Left ventricle myocardium inferior (tissue), 1 donor: ENCODE results near the gene GPX5. TPM values are rescaled to one million over a fixed set of nuclear protein-coding genes. Genes with fewer than 3 reads are reported as not detected.
"Not testable (repeated sequence)": the region's sequence is repeated elsewhere in the genome, so short reads cannot be mapped to it uniquely, and the experiment has no call there.

Experiments used
- DNase-seq: peaks from one replicate; pipeline ENCODE4 v3.0.0-alpha.2; 2020
- H3K27ac ChIP-seq: fragments of 200-600 bp; replicated peaks from 2 replicates; pipeline ENCODE4 v1.8.0; 2021
- H3K27me3 ChIP-seq: fragments of 200-600 bp; 2 replicates; pipeline ENCODE4 v1.8.0; 2021; ENCODE audit warnings: low read depth
- H3K36me3 ChIP-seq: fragments of 200-600 bp; 2 replicates; pipeline ENCODE4 v1.8.0; 2021
- H3K4me1 ChIP-seq: fragments of 200-600 bp; 2 replicates; pipeline ENCODE4 v1.8.0; 2021
- H3K4me3 ChIP-seq: fragments of 200-600 bp; 2 replicates; pipeline ENCODE4 v1.8.0; 2021; ENCODE audit warnings: mild to moderate bottlenecking, moderate library complexity
- H3K9me3 ChIP-seq: fragments of 200-600 bp; replicated peaks from 2 replicates; pipeline ENCODE4 v1.8.0; 2021
- intact Hi-C: fragments of 100-400 bp; cut with micrococcal nuclease; formaldehyde crosslinking; loops from one replicate; pipeline ENCODE4 v1.11.0; 2022
- total RNA-seq: library from RNA; stranded (reverse); fragmentation: NEBNext Ultra II Directional; extraction: Animal tissue kit (Norgen Biotek cat#: 25700); gene quantifications from one replicate; pipeline ENCODE4 v1.2.1, GENCODE V29; 2021
- TF ChIP-seq, protein P1 (sequence below): fragments of 200-600 bp; IDR thresholded peaks from 2 replicates; pipeline ENCODE4 v1.8.0; 2021; ENCODE audit warnings: antibody characterized with exemption, mild to moderate bottlenecking, borderline replicate concordance
- donor health status: DM: no; HTN: yes; CAD: no; lungs with severe emphysema.

The GPX5 gene
- total RNA-seq, 1 donor from 2014 or later = not detected

DNA sequence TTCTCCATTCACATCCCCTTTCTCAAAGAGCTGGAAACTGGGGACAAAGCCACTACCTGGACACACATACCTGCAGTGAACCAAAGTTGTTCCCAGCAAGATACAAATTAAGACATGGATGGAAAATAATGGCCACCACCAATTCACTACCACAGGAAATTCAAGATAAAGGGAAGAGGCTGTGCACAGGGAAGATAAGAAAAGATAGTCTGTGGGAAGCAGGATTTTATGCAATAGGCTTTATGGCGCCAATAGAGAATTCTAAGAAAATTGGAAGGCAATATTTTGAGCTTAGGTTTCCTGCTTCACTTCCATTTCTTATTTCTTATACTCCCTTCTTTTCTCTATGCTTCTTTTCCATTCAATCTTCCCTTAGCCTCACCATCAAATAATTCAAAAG is 19.9 kb upstream of the GPX5 start:
- Histone ChIP-seq H3K9me3 (no peaks in the 10 kb centered on the region), H3K4me3 (no peak overlapping the region), H3K36me3 (no peaks in the 10 kb centered on the region), H3K4me1 (no peaks in the 10 kb centered on the region), H3K27ac (no peak overlapping the region), H3K27me3 (peaks cover 65% of the 10 kb centered on the region)
- TF ChIP-seq, protein P1, sequence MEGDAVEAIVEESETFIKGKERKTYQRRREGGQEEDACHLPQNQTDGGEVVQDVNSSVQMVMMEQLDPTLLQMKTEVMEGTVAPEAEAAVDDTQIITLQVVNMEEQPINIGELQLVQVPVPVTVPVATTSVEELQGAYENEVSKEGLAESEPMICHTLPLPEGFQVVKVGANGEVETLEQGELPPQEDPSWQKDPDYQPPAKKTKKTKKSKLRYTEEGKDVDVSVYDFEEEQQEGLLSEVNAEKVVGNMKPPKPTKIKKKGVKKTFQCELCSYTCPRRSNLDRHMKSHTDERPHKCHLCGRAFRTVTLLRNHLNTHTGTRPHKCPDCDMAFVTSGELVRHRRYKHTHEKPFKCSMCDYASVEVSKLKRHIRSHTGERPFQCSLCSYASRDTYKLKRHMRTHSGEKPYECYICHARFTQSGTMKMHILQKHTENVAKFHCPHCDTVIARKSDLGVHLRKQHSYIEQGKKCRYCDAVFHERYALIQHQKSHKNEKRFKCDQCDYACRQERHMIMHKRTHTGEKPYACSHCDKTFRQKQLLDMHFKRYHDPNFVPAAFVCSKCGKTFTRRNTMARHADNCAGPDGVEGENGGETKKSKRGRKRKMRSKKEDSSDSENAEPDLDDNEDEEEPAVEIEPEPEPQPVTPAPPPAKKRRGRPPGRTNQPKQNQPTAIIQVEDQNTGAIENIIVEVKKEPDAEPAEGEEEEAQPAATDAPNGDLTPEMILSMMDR = no peak
- DNase-seq = no peak
- intact Hi-C loops = no loop called here

DNA sequence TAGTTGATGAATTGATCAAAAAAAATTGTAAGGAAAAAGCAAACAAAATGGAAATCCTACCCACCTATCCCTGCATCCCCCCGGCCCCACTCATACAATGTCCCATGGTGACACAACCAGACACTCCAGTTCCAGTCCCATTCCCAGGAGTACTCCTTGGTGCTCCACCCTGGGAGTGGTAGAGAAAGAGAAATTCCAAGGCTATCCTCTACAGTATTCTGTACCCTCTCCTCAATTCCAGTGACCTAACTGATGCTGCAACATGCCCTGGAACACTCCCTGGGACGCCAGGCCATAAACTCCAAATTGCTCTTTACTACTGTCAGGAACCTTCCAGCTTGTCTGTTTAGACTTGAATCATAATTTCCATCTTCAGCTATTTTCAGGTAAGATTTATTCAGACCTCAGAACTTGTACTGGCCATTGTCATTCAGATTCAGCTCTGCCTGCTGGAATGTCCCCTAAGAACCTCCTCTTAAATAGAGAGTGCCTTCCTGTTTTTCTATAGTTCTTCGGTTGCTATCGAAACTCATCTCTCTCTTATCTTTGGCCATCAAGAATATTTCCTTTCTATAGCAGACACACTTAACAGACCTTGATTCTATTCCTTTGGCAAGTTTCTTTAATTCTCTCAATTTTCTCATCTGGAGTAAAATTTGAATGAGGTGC is 18.7 kb upstream of the GPX5 start:
- Histone ChIP-seq H3K27me3 (peaks cover 64% of the 10 kb centered on the region), H3K4me3 (no peak overlapping the region), H3K4me1 (no peaks in the 10 kb centered on the region), H3K9me3 (no peaks in the 10 kb centered on the region), H3K36me3 (no peaks in the 10 kb centered on the region), H3K27ac (no peak overlapping the region)
- DNase-seq = no peak
- TF ChIP-seq, protein P1 = no peak
- intact Hi-C loops = no loop called here

DNA sequence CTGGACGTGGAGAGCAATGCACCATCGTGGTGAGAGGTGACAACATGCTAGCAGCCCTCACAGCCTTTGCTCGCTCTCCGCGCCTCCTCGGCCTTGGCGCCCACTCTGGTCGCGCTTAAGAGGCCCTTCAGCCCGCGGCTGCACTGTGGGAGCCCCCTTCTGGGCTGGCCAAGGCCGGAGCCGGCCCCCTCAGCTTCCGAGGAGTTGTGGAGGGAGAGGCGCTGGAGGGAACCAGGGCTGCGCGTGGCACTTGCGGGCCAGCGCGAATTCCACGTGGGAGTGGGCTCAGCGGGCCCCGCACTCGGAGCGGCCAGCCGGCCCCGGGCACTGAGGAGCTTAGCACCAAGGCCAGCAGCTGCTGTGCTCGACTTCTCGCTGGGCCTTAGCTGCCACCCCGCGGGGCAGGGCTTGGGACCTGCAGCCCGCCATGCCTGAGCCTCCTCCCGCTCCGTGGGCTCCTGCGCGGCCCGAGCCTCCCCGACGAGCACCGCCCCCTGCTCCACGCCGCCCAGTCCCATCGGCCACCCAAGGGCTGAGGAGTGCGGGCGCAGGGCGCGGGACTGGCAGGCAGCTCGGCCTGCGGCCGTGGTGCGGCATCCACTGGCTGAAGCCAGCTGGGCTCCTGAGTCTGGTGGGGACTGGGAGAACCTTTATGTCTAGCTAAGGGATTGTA is 13.9 kb upstream of the GPX5 start:
- Histone ChIP-seq H3K36me3 (no peaks in the 10 kb centered on the region), H3K4me1 (no peaks in the 10 kb centered on the region), H3K9me3 (no peaks in the 10 kb centered on the region), H3K27me3 (peaks cover 70% of the 10 kb centered on the region), H3K27ac (no peak overlapping the region), H3K4me3 (no peak overlapping the region)
- TF ChIP-seq, protein P1 = no peak
- intact Hi-C loops = no loop called here
- DNase-seq = no peak

DNA sequence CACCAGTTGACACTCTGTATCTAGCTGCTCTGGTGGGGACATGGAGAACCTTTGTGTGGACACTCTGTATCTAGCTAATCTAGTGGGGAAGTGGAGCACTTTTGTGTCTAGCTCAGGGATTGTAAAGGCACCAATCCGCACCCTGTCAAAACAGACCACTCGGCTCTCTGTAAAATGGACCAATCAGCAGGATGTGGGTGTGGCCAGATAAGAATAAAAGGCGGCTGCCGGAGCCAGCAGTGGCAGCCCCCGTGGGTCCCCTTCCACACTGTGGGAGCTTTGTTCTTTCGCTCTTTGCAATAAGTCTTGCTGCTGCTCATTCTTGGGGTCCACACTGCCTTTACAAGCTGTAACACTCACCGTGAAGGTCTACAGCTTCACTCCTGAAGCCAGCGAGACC is 13.3 kb upstream of the GPX5 start:
- H3K4me1 ChIP-seq, H3K4me3 ChIP-seq, H3K36me3 ChIP-seq, H3K9me3 ChIP-seq, H3K27ac ChIP-seq, intact Hi-C loops, DNase-seq: not testable (repeated sequence)
- peaks cover 74% of the 10 kb centered on the region for H3K27me3 ChIP-seq

DNA sequence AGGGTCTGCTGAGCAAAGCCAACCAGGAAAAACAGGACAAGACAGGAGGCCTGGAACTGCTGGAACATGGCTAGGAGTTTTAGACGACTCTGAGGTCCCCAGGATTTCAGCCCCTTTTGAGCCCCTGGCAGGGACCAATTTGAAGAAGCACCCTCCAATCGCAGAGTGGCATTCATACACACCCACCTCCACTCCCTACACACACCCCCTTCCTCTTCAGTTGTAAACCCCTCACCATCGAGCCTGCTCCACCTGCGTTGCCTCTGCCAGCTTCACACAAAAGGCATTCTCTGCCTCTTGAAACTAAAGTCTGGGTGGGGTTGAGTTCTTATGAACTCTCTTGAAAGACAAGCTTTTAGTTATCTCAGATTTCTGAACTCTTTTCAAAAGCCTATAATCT is 10.0 kb upstream of the GPX5 start, which contains the start of gene GPX6:
Gene GPX6, minus strand, starts transcription at position 118 of the 400 bp plus-strand sequence. Its CDS starts 50 bp downstream, at position 68.
- intact Hi-C loops = no loop called here
- no peaks in the 10 kb centered on the region for H3K4me1 ChIP-seq
- H3K27me3 ChIP-seq = peaks cover 67% of the 10 kb centered on the region
- H3K9me3 ChIP-seq = no peaks in the 10 kb centered on the region
- TF ChIP-seq, protein P1 = no peak
- H3K36me3 ChIP-seq = no peaks in the 10 kb centered on the region
- no peak within 1 kb of the TSS for H3K27ac ChIP-seq
- H3K4me3 ChIP-seq = no peak within 1 kb of the TSS
- no peak for DNase-seq

DNA sequence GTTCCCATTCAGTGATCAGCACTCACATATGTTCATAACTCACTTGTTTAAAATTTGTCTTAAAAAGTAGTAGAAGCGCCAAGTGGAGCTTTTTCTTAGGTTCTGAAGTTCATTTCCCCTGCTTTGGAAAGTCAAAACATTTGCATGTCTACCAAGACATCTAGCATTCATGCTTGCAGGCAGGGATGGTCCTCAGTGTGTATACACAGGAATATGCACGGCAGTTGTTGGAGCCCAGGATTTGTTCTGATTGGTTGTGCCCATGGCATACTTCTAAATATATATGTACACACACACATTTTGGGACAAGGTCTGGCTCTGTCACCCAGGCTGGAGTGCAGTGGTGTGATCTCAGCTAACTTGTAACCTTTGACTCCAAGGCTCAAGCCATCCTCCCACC is 7.7 kb upstream of the GPX5 start:
- intact Hi-C loops = no loop called here

More for the DNA sequence above, 7.7 kb upstream of the GPX5 start:
- no peak for DNase-seq
- TF ChIP-seq, protein P1 = no peak
- Histone ChIP-seq H3K9me3 (no peaks in the 10 kb centered on the region), H3K27me3 (peaks cover 78% of the 10 kb centered on the region), H3K36me3 (no peaks in the 10 kb centered on the region), H3K27ac (no peak overlapping the region), H3K4me1 (no peaks in the 10 kb centered on the region), H3K4me3 (no peak overlapping the region)
